NCI-H2196 treated with DMSO at 0.1 percent for 48 hours (cell line): ENCODE measurements around the gene TCF21.
"Not testable (repeated sequence)": the region's sequence is repeated elsewhere in the genome, so short reads cannot be mapped to it uniquely, and the experiment has no call there.

ENCODE experiments used
- DNase-seq: peaks from one replicate; lab custom pipeline; 2025; ENCODE audit not compliant: unreplicated experiment; lab: John Stamatoyannopoulos, UW

Gene TCF21

GRCh38 chr6:133888929-133889556, at the start of gene TCF21:
TCF21 (plus strand) TSS chr6:133889113; CDS start chr6:133889398, 285 bp downstream.
- DNase-seq, result no peak

GRCh38 chr6:133841176-133841575, 47.7 kb upstream of the TCF21 start:
- DNase-seq, result no peak

- DNase-seq, result no peak
Measured at GRCh38 chr6:133843098-133843497, 45.8 kb upstream of the TCF21 start.

GRCh38 chr6:133844709-133845108, 44.2 kb upstream of the TCF21 start:
- DNase-seq, result no peak

- DNase-seq, result no peak
Measured at GRCh38 chr6:133854041-133854363, 34.9 kb upstream of the TCF21 start.

- no peak for DNase-seq
Measured at GRCh38 chr6:133854364-133855275, 34.3 kb upstream of the TCF21 start.

GRCh38 chr6:133855276-133855990, 33.5 kb upstream of the TCF21 start:
- DNase-seq, result no peak

- DNase-seq, result no peak
Measured at GRCh38 chr6:133855991-133856370, 32.9 kb upstream of the TCF21 start.

GRCh38 chr6:133856911-133857310, 32.0 kb upstream of the TCF21 start:
- no peak for DNase-seq

GRCh38 chr6:133857696-133858095, 31.2 kb upstream of the TCF21 start:
- DNase-seq, result no peak

- not testable (repeated sequence) for DNase-seq
Measured at GRCh38 chr6:133861337-133861736, 27.6 kb upstream of the TCF21 start.

GRCh38 chr6:133863228-133863627, 25.7 kb upstream of the TCF21 start:
- DNase-seq, result no peak

GRCh38 chr6:133865680-133866079, 23.2 kb upstream of the TCF21 start:
- DNase-seq, result no peak

- DNase-seq, result no peak
Measured at GRCh38 chr6:133871131-133871530, 17.8 kb upstream of the TCF21 start.

- no peak for DNase-seq
Measured at GRCh38 chr6:133873538-133873937, 15.4 kb upstream of the TCF21 start.

GRCh38 chr6:133877116-133877515, 11.8 kb upstream of the TCF21 start:
- no peak for DNase-seq

GRCh38 chr6:133880006-133880405, 8.9 kb upstream of the TCF21 start:
- no peak for DNase-seq

- DNase-seq, result no peak
Measured at GRCh38 chr6:133880896-133881295, 8.0 kb upstream of the TCF21 start.

GRCh38 chr6:133886104-133886775, 2.7 kb upstream of the TCF21 start:
- no peak for DNase-seq

GRCh38 chr6:133887156-133887879, 1.6 kb upstream of the TCF21 start:
- no peak for DNase-seq

- no peak for DNase-seq
Measured at GRCh38 chr6:133887880-133888230, 1.1 kb upstream of the TCF21 start.
